ENCODE data around the gene SDCCAG8.

Gene SDCCAG8

GRCh38 chr1:243496806-243497205, 241.0 kb downstream of the SDCCAG8 start:
- Histone ChIP-seq H3K36me3 (peaks cover 3% of the 10 kb centered on the region; the same call in 1 of the 2 replicates), H3K27me3 (no peaks in the 10 kb centered on the region), H3K9me3 (no peaks in the 10 kb centered on the region), H3K4me1 (peaks cover 34% of the 10 kb centered on the region), H3K4me3 (ENCODE audit: low read depth, low read length) (no peak overlapping the region)
- no peak for TF ChIP-seq CTCF (IDR thresholded peaks at IDR 0.05; ENCODE audit: low read depth, low read length)
- no peak for DNase-seq

- TF ChIP-seq CTCF (IDR thresholded peaks at IDR 0.05; ENCODE audit: low read depth, low read length), result no peak
- H3K4me3 ChIP-seq (ENCODE audit: low read depth, low read length), result no peak overlapping the region
- DNase-seq, result no peak
- H3K27me3 ChIP-seq, result no peaks in the 10 kb centered on the region
- peaks cover 3% of the 10 kb centered on the region; the same call in 1 of the 2 replicates for H3K36me3 ChIP-seq
- H3K4me1 ChIP-seq, result peaks cover 30% of the 10 kb centered on the region
- no peaks in the 10 kb centered on the region for H3K9me3 ChIP-seq
These were observed 242.3 kb downstream of the SDCCAG8 start for GRCh38 chr1:243497939-243498681.

GRCh38 chr1:243499248-243499647, 243.4 kb downstream of the SDCCAG8 start:
- H3K4me1 ChIP-seq, result peaks cover 24% of the 10 kb centered on the region
- H3K36me3 ChIP-seq, result peaks cover 3% of the 10 kb centered on the region
- no peaks in the 10 kb centered on the region for H3K27me3 ChIP-seq
- no peak overlapping the region for H3K4me3 ChIP-seq (ENCODE audit: low read depth, low read length)
- DNase-seq, result no peak
- no peaks in the 10 kb centered on the region for H3K9me3 ChIP-seq
- TF ChIP-seq CTCF (IDR thresholded peaks at IDR 0.05; ENCODE audit: low read depth, low read length), result no peak

GRCh38 chr1:243499711-243500110, 243.9 kb downstream of the SDCCAG8 start:
- no peak for TF ChIP-seq CTCF (IDR thresholded peaks at IDR 0.05; ENCODE audit: low read depth, low read length)
- peaks cover 19% of the 10 kb centered on the region for H3K4me1 ChIP-seq
- no peak for DNase-seq
- H3K4me3 ChIP-seq (ENCODE audit: low read depth, low read length), result no peak overlapping the region
- no peaks in the 10 kb centered on the region for H3K9me3 ChIP-seq
- peaks cover 3% of the 10 kb centered on the region for H3K36me3 ChIP-seq
- no peaks in the 10 kb centered on the region for H3K27me3 ChIP-seq

GRCh38 chr1:243500512-243500911, 244.7 kb downstream of the SDCCAG8 start:
- Histone ChIP-seq H3K4me1 (peaks cover 12% of the 10 kb centered on the region), H3K9me3 (no peaks in the 10 kb centered on the region), H3K36me3 (peaks cover 3% of the 10 kb centered on the region), H3K4me3 (ENCODE audit: low read depth, low read length) (no peak overlapping the region), H3K27me3 (no peaks in the 10 kb centered on the region)
- no peak for TF ChIP-seq CTCF (IDR thresholded peaks at IDR 0.05; ENCODE audit: low read depth, low read length)
- DNase-seq, result no peak

GRCh38 chr1:243501002-243501401, 245.2 kb downstream of the SDCCAG8 start:
- Histone ChIP-seq H3K9me3 (no peaks in the 10 kb centered on the region), H3K36me3 (peaks cover 4% of the 10 kb centered on the region), H3K4me1 (peaks cover 7% of the 10 kb centered on the region), H3K4me3 (ENCODE audit: low read depth, low read length) (no peak overlapping the region), H3K27me3 (no peaks in the 10 kb centered on the region)
- TF ChIP-seq CTCF (IDR thresholded peaks at IDR 0.05; ENCODE audit: low read depth, low read length), result no peak
- DNase-seq, result no peak

All from BE2C (cell line).